ENCODE results near the gene USH2A.

DNA sequence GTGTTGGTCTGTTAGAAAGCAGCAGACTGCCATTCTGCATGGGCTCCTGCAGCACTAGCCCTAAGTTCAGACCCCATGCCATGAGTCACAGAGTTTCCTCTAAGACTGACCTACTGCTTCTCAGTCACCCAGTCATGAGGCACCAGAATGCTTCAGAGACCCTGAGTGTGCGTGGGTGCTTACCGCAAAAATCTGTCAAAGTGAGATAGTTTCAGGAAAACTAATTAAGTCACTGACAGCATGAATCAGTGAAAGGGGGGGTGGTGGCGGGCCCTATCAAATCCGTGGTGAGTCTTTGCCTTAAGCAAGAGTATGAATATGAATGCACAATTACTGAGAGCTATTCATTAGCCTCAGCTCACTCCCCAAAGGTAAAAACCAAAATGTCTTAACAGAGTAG, 758.0 kb downstream of the USH2A start:
- TF ChIP-seq POLR2AphosphoS5 (IDR thresholded peaks at IDR 0.05) (no peak), POLR2A (IDR thresholded peaks at IDR 0.05) (no peak)
- TF ChIP-seq, protein P1, sequence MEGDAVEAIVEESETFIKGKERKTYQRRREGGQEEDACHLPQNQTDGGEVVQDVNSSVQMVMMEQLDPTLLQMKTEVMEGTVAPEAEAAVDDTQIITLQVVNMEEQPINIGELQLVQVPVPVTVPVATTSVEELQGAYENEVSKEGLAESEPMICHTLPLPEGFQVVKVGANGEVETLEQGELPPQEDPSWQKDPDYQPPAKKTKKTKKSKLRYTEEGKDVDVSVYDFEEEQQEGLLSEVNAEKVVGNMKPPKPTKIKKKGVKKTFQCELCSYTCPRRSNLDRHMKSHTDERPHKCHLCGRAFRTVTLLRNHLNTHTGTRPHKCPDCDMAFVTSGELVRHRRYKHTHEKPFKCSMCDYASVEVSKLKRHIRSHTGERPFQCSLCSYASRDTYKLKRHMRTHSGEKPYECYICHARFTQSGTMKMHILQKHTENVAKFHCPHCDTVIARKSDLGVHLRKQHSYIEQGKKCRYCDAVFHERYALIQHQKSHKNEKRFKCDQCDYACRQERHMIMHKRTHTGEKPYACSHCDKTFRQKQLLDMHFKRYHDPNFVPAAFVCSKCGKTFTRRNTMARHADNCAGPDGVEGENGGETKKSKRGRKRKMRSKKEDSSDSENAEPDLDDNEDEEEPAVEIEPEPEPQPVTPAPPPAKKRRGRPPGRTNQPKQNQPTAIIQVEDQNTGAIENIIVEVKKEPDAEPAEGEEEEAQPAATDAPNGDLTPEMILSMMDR (IDR thresholded peaks at IDR 0.05), result no peak
